ENCODE results near the gene PLA2G15. TPM values are rescaled to one million over a fixed set of nuclear protein-coding genes. Genes with fewer than 3 reads are reported as not detected.

PLA2G15 gene
- total RNA-seq, 3 donors from 2014 or later, result 13.2 to 14.2 (median 13.5) TPM

GRCh38 chr16:68272507-68273209 is 27.5 kb downstream of the PLA2G15 start:
- H3K9me3 ChIP-seq, result no peaks in the 10 kb centered on the region
- TF ChIP-seq CTCF (IDR thresholded peaks at IDR 0.05), result no peak
- ATAC-seq, result peak; percentile 57
- intact Hi-C loops (cut with DNase I, micrococcal nuclease), result no loop called here
- peak in 2 of 3 donors; percentile 43 to 57 for DNase-seq
- peaks cover 33% of the 10 kb centered on the region for H3K4me1 ChIP-seq (ENCODE audit: low read depth)
- no peaks in the 10 kb centered on the region for H3K36me3 ChIP-seq (ENCODE audit: low read depth)
- H3K4me3 ChIP-seq, result no peak overlapping the region

- no peaks in the 10 kb centered on the region for H3K9me3 ChIP-seq
- H3K36me3 ChIP-seq (ENCODE audit: low read depth), result no peaks in the 10 kb centered on the region
- H3K4me1 ChIP-seq (ENCODE audit: low read depth), result peaks cover 26% of the 10 kb centered on the region
- no peak for TF ChIP-seq CTCF (IDR thresholded peaks at IDR 0.05)
- H3K4me3 ChIP-seq, result no peak overlapping the region
- DNase-seq (no peak), ATAC-seq (no peak)
- intact Hi-C loops (cut with DNase I, micrococcal nuclease), result no loop called here
Measured at GRCh38 chr16:68273459-68273858, 28.3 kb downstream of the PLA2G15 start.

- H3K4me1 ChIP-seq (ENCODE audit: low read depth), result peaks cover 22% of the 10 kb centered on the region
Measured at GRCh38 chr16:68273896-68274295, 28.7 kb downstream of the PLA2G15 start.

GRCh38 chr16:68274441-68274840 is 29.3 kb downstream of the PLA2G15 start:
- no peaks in the 10 kb centered on the region for H3K9me3 ChIP-seq
- no peak overlapping the region for H3K4me3 ChIP-seq
- no peak for TF ChIP-seq CTCF (IDR thresholded peaks at IDR 0.05)
- no peak for DNase-seq
- intact Hi-C loops (cut with DNase I, micrococcal nuclease), result no loop called here
- H3K4me1 ChIP-seq (ENCODE audit: low read depth), result peaks cover 17% of the 10 kb centered on the region
- ATAC-seq, result no peak
- no peaks in the 10 kb centered on the region for H3K36me3 ChIP-seq (ENCODE audit: low read depth)

More at GRCh38 chr16:68273896-68274295, 28.7 kb downstream of the PLA2G15 start:
- ATAC-seq (no peak), DNase-seq (no peak)
- no peaks in the 10 kb centered on the region for H3K36me3 ChIP-seq (ENCODE audit: low read depth)
- no peaks in the 10 kb centered on the region for H3K9me3 ChIP-seq
- intact Hi-C loops (cut with DNase I, micrococcal nuclease), result no loop called here
- no peak overlapping the region for H3K4me3 ChIP-seq
- no peak for TF ChIP-seq CTCF (IDR thresholded peaks at IDR 0.05)

DNA sequence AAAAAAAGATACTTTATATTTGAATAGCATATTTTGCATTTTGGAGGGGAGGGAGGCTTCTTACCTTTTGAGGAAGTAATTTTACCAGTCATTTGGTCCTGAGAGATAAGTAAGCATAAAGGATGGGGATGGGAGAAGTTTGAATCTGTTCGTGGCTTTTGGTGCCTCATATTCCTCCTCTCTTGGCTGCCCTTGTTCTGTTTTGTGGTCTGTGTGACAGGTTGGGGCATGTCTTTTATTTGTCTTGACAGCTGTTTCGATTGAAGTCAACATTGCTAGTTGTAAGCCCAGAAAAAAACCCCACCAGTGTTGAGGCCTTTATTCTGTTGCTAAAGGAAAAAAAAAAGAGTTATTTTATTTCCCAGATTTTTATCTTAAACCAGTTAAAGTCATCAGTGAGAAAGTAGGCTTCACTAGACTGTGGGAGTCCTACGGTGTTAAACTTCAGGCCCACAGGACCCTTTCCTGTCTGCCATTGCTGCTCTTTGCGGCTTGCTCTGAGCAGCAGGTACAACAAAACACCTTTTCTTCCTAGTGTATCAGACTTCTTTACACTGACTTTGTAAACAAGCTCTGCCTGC is 30.5 kb downstream of the PLA2G15 start:
- TF ChIP-seq CTCF (IDR thresholded peaks at IDR 0.05), result no peak
- H3K4me1 ChIP-seq (ENCODE audit: low read depth), result peaks cover 17% of the 10 kb centered on the region
- H3K36me3 ChIP-seq (ENCODE audit: low read depth), result no peaks in the 10 kb centered on the region
- no peak overlapping the region for H3K4me3 ChIP-seq
- DNase-seq, result no peak
- ATAC-seq, result peak; percentile 53
- no peaks in the 10 kb centered on the region for H3K9me3 ChIP-seq
- intact Hi-C loops (cut with DNase I, micrococcal nuclease), result no loop called here
